GM10266 (cell line): Measurements from ENCODE around the gene ZSWIM3.
"Not testable (repeated sequence)": the region's sequence is repeated elsewhere in the genome, so short reads cannot be mapped to it uniquely, and the experiment has no call there.

ENCODE experiments used
- DNase-seq: peaks from one replicate; pipeline ENCODE4 v3.0.0; 2012; ENCODE audit errors: extremely low spot score
- CTCF ChIP-seq: IDR thresholded peaks from 2 replicates; pipeline ENCODE4 v1.5.1; 2012; ENCODE audit warnings: mild to moderate bottlenecking, low read depth; ENCODE audit not compliant: control insufficient read depth, insufficient read depth; ENCODE audit errors: missing control alignments

The ZSWIM3 gene

GRCh38 chr20:45899046-45899835, 41.8 kb downstream of the ZSWIM3 start:
- DNase-seq: no peak
- no peak for TF ChIP-seq CTCF

- not testable (repeated sequence) for DNase-seq
Observed at GRCh38 chr20:45901332-45901731, 43.9 kb downstream of the ZSWIM3 start.

GRCh38 chr20:45902199-45902701, 44.8 kb downstream of the ZSWIM3 start:
- DNase-seq: no peak
- TF ChIP-seq CTCF: no peak

- TF ChIP-seq CTCF: no peak
- DNase-seq: no peak
Observed at GRCh38 chr20:45904583-45905504, 47.4 kb downstream of the ZSWIM3 start.

GRCh38 chr20:45905505-45906079, 48.2 kb downstream of the ZSWIM3 start:
- no peak for DNase-seq
- no peak for TF ChIP-seq CTCF

GRCh38 chr20:45907219-45907948, 50.0 kb downstream of the ZSWIM3 start:
- TF ChIP-seq CTCF: no peak
- no peak for DNase-seq

- DNase-seq: no peak
- TF ChIP-seq CTCF: no peak
Observed at GRCh38 chr20:45908084-45908483, 50.7 kb downstream of the ZSWIM3 start.
